HFF-Myc (cell line): ENCODE results near the gene PROM2.

ENCODE experiments used
- DNase-seq: peaks from one replicate; pipeline ENCODE4 v3.0.0-alpha.2; 2011; ENCODE audit warnings: low read depth; ENCODE audit errors: extremely low read depth
- H3K4me3 ChIP-seq: replicated peaks from 2 replicates; pipeline ENCODE4 v1.5.1; 2011; ENCODE audit warnings: low read depth, mild to moderate bottlenecking, control low read depth, low read length
- TF ChIP-seq, protein P1 (sequence below): IDR thresholded peaks from 2 replicates; pipeline ENCODE4 v1.5.1; 2012; ENCODE audit warnings: mild to moderate bottlenecking, low read depth, low read length, control low read depth; ENCODE audit errors: missing control alignments

Gene PROM2

DNA sequence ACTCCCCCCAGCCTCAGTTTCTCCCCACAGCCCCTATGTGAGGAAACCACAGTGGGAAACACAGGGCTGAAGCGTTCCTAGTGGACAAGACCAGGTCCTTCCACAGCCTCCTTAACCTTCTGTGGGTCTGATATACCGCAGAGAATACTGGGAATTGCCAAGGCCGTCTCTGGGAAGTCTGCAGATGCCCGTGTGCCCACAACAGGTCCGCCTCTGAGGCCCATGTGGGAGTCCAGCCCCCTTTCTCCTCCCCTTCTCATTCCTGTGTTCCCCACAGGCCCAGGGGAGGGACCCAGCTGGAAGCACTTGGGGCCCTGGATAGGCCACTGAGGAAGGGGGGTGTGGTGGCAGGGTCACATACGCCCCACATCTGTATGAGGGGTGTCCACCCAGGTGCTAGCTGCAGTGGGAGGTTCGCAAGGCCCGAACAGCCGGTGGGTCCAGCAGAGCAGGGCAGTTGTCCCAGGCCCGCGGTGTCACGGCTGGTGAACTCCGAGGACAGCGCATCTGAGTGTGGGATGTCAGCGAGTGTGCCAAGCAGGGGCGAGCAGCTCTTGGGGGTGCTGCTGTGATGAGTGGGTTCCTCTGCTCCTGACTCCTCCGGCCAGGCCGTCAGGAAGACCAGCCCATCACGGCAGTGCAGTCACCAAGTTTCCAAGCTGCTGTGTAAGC, 20.5 kb downstream of the PROM2 start:
- TF ChIP-seq, protein P1, sequence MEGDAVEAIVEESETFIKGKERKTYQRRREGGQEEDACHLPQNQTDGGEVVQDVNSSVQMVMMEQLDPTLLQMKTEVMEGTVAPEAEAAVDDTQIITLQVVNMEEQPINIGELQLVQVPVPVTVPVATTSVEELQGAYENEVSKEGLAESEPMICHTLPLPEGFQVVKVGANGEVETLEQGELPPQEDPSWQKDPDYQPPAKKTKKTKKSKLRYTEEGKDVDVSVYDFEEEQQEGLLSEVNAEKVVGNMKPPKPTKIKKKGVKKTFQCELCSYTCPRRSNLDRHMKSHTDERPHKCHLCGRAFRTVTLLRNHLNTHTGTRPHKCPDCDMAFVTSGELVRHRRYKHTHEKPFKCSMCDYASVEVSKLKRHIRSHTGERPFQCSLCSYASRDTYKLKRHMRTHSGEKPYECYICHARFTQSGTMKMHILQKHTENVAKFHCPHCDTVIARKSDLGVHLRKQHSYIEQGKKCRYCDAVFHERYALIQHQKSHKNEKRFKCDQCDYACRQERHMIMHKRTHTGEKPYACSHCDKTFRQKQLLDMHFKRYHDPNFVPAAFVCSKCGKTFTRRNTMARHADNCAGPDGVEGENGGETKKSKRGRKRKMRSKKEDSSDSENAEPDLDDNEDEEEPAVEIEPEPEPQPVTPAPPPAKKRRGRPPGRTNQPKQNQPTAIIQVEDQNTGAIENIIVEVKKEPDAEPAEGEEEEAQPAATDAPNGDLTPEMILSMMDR, result no peak
- no peak overlapping the region for H3K4me3 ChIP-seq

DNA sequence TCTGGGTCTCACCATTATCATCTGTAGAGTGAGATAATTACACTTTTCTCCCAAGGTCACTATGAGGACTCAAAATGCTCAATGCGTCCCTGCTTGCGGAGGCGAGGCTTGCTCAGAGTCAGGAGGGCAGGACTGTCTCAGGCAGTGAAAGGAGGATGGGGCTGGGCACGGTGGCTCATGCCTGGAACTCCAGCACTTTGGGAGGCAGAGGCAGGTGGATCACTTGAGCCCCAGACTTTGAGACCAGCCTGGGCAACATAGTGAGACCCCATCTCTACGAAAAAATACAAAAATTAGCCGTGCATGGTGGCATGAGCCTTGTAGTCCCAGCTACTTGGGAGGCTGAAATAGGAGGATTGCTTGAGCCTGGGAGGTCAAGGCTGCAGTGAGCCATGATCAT, 21.1 kb downstream of the PROM2 start:
- no peak overlapping the region for H3K4me3 ChIP-seq
- DNase-seq, result no peak
- TF ChIP-seq, protein P1, result no peak

More for the DNA sequence above, 20.5 kb downstream of the PROM2 start:
- DNase-seq, result no peak

DNA sequence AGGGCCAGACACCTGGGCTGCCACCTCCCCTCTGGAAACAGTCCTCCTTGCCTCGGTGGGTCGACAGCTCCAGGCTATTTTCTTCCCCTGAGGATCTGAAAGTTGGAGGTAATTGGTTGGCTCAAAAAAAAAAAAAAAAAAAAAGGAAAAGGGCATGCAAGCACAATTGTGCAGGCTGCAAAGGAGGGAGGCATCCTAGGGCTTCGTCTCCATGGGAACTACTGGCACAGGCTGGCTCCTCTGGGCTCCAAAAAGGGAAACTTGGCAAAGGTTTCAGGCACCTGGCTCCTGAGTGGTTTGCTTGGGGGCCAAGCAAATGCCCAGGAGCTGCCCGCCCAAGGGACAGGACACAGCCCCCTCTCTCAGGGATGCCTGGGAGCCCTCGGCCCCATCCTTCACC, 21.8 kb downstream of the PROM2 start:
- TF ChIP-seq, protein P1, result no peak
- no peak overlapping the region for H3K4me3 ChIP-seq
- DNase-seq, result no peak

DNA sequence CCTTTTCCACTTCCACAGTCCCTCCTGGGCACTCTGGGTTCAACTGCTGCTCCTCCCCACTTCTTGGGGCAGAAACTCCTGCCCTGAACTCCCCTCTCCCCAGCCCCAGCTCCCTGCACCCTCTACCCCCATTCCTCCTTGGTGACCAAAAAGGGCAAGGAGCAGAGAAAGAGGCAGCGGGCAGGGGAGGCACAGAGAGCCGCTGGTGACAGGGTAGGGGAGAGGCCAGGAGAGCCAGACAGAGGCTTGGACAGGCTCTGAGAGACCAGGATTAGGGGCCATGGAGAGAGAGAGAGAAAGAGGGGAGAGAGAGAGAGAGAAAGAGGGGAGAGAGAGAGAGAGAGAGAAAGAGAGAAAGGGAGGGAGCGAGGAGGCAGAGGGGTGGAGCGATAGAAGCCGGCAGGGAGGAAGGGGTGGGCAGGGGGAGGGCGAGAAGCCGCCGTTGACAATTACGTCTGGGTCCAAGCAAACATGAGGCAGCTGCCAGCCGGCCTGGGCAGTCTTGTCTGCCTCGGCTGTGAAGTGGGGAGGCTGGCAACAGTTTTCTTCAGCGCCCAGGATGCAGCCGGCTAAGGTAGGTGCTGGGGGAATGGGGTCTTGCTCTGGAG, 22.7 kb downstream of the PROM2 start, which contains the start of gene KCNIP3:
TSS of gene KCNIP3 (plus strand) at position 468 of the 608 bp plus-strand sequence. CDS start at position 560, 92 bp downstream.
- TF ChIP-seq, protein P1, result no peak
- no peak within 1 kb of the TSS for H3K4me3 ChIP-seq
- DNase-seq, result no peak

DNA sequence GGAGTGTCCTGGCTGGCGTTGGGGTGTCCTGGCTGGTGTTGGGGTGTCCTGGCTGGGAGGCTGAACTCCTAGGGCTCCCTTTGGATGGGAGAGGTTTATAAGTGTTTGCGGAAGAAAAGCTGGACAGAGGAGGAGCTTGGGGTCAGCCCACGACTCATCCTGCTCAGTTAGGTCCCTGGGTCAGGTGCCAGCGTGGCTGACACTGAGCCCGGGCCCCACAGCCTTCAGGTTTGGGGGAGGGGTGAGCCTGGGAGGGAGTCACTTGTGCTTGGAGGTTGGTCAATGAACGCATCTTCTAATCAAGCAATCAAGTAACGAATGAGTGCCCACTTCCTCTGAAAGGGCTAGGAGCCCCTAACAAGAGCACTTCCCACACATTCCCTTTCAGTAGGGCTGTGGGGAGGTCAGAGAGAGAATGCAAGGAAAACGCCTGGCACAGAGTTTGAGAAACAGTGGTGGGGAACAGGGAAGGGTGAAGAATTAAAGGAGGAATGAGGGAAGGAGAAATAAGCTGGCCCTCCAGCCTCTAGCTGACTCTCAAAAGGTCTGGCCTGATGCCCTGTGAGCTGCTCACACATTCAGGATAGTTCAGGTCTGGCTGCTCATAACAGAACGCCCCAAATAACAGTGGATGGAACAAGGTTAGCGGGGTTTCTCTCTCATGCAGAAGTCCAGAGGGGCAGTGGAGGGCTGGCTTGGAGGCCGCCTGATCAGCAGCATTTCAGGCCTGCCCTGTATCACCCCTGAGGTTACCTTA, 23.6 kb downstream of the PROM2 start:
- H3K4me3 ChIP-seq, result no peak overlapping the region

DNA sequence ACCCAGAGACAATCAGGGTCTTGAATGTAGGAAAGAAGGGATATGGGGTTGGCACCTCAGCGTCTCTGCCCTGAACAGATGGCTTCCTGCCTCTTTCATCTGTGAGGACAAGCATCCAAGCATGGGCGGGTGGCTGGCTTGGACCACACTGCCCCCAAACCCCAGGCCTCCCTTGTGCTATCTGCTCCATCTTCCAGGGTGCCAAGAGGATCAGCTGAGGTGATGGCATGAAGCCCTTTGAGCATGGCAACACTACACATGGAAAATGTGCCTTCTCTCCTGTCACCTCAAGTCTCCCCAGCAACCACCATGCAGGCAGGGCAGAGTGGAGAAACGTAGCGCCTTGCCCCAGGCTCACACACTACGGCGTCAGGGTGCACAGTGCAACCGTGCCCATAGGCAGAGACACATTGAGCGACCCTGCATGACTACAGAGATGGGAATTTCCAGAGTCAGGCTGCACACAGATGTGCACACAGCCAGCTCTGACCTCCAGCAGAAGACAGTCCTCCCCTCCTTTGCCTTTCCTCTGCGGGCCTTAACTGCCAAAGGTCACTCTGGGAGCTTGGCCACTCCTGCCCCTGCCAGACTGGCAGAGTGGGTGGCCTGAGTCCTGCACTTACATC, 24.4 kb downstream of the PROM2 start:
- H3K4me3 ChIP-seq, result no peak overlapping the region
- TF ChIP-seq, protein P1, result no peak
- DNase-seq, result no peak

More for the DNA sequence above, 23.6 kb downstream of the PROM2 start:
- TF ChIP-seq, protein P1, result no peak
- no peak for DNase-seq
